Stimulated activated CD4-positive, alpha-beta T cell treated with anti-CD3 and anti-CD28 coated beads, TNF-alpha, amount 100 ng/mL, for 4 hours (primary cell): ENCODE data around the gene ING2.

ENCODE experiments used
- DNase-seq, 3 experiments: peaks; one replicate each; pipeline ENCODE4 v3.0.0-alpha.2; 2020; ENCODE audit warnings: low read depth in 3 of 3

The ING2 gene

GRCh38 chr4:183499389-183499788 lies 5.5 kb upstream of the ING2 start:
- DNase-seq = no peak

- no peak for DNase-seq
These were observed 5.1 kb upstream of the ING2 start for GRCh38 chr4:183499801-183500200.

GRCh38 chr4:183503497-183504063 lies 1.3 kb upstream of the ING2 start:
- no peak for DNase-seq

- DNase-seq = peak; percentile 99
These were observed 561 bp upstream of the ING2 start for GRCh38 chr4:183504064-183504929.

GRCh38 chr4:183505611-183506388 lies 942 bp downstream of the ING2 start:
- DNase-seq = peak; percentile 77 to 87 (median 79)

GRCh38 chr4:183506389-183506735 lies 1.5 kb downstream of the ING2 start:
- no peak for DNase-seq

GRCh38 chr4:183507925-183508696 lies 3.3 kb downstream of the ING2 start:
- no peak for DNase-seq

GRCh38 chr4:183508697-183509335 lies 4.0 kb downstream of the ING2 start:
- no peak for DNase-seq

GRCh38 chr4:183515411-183515810 lies 10.6 kb downstream of the ING2 start:
- DNase-seq = no peak

- no peak for DNase-seq
These were observed 12.3 kb downstream of the ING2 start for GRCh38 chr4:183517194-183517593.

- DNase-seq = no peak
These were observed 12.9 kb downstream of the ING2 start for GRCh38 chr4:183517781-183518180.

GRCh38 chr4:183522821-183523220 lies 18.0 kb downstream of the ING2 start:
- DNase-seq = no peak

- DNase-seq = no peak
These were observed 22.5 kb downstream of the ING2 start for GRCh38 chr4:183527326-183527725.

- DNase-seq = no peak
These were observed 28.0 kb downstream of the ING2 start for GRCh38 chr4:183532821-183533220.

- DNase-seq = no peak
These were observed 28.8 kb downstream of the ING2 start for GRCh38 chr4:183533698-183534097.

- DNase-seq = no peak
These were observed 35.7 kb downstream of the ING2 start for GRCh38 chr4:183540410-183541009.

- DNase-seq = no peak
These were observed 36.3 kb downstream of the ING2 start for GRCh38 chr4:183541010-183541751.

GRCh38 chr4:183541752-183542040 lies 36.8 kb downstream of the ING2 start:
- DNase-seq = no peak

GRCh38 chr4:183543435-183543834 lies 38.6 kb downstream of the ING2 start:
- no peak for DNase-seq

GRCh38 chr4:183544109-183544508 lies 39.3 kb downstream of the ING2 start:
- no peak for DNase-seq

- no peak for DNase-seq
These were observed 41.5 kb downstream of the ING2 start for GRCh38 chr4:183546376-183546775.
